ENCODE results near the gene UBE2QL1.

DNA sequence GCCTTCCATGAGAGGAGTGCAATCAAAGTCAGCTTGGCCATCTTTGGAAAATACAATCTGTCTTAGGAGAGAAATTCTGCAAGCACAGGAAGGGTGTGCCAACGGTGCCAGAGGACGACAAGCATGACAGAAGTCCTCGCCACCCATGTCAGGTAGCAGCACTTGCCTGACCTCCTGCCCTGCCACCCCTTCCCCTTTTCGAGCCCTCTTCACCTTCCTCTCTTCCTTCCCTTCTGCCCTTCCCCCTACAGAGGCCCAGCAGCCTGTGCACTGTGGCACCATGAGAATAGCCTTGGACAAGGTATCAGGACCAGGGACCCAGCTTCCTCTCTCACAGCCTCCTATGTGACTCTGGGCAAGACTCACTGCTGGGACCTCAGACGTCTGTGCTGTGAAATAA is 5.3 kb upstream of the UBE2QL1 start:
- TF ChIP-seq CTCF (IDR thresholded peaks at IDR 0.05) (no peak), POLR2AphosphoS5 (IDR thresholded peaks at IDR 0.05) (no peak)
